K562 (cell line): ENCODE results near the gene ZBTB46. TPM values are rescaled to one million over a fixed set of nuclear protein-coding genes. Genes with fewer than 3 reads are reported as not detected.

Experiments used
- ATAC-seq: fragments of 200-7000 bp; cut with Tn5 transposase; 3 replicates; pipeline ENCODE4 v1.9.1; 2020; ENCODE audit warnings: moderate library complexity
- BruUV-seq: library from RNA; stranded (reverse); fragments of 400-500 nt; replicated peaks from 2 replicates; lab custom pipeline; 2021; lab: Mats Ljungman, UMichigan
- CTCF ChIA-PET: fragments of 300-600 bp; formaldehyde crosslinking; extraction: SDS; loops from one replicate; lab custom pipeline; 2021; ENCODE audit warnings: low intra/inter-chr PET ratio; lab: Yijun Ruan, JAX
- POLR2A ChIA-PET: fragments of 300-600, 350-650 bp; sonication (Branson Sonifier 250); formaldehyde crosslinking; extraction: SDS; loops from one replicate; lab custom pipeline; 2021; ENCODE audit warnings: antibody characterized with exemption, inconsistent platforms; lab: Yijun Ruan, JAX
- DNase-seq, 4 experiments: peaks; one replicate each; pipeline versions ENCODE4 v3.0.0 to v3.0.0-alpha.2; 2011 to 2018; ENCODE audit warnings: low spot score in 3 of 4, mixed read lengths in 3 of 4; ENCODE audit errors: extremely low read depth in 1 of 4
- FAIRE-seq: peaks from 2 replicates; lab custom pipeline; 2011; peaks lifted over from hg19 to GRCh38; lab: Jason Lieb, UNC
- H2AFZ ChIP-seq: 2 replicates; pipeline ENCODE4 v1.6.0; 2011; ENCODE audit warnings: low read depth, low read length, control low read depth, inconsistent platforms
- H3K27ac ChIP-seq: fragments of 200-600 bp; 3 replicates; pipeline ENCODE4 v1.8.0; 2011; ENCODE audit warnings: low read depth, mild to moderate bottlenecking, control low read depth, inconsistent platforms, low read length, moderate library complexity, mixed read lengths; ENCODE audit errors: extremely low read depth
- H3K27me3 ChIP-seq, 2 experiments: fragments of 300-600 bp in 1 of 2; 2 replicates in 1 of 2; 3 replicates in 1 of 2; pipeline versions ENCODE4 v1.6.0 to v1.8.0; 2011; ENCODE audit warnings: inconsistent platforms in 2 of 2, low read length in 2 of 2, mild to moderate bottlenecking in 1 of 2, mixed read lengths in 1 of 2, moderate library complexity in 1 of 2; ENCODE audit not compliant: control insufficient read depth in 2 of 2, insufficient read depth in 2 of 2
- H3K36me3 ChIP-seq: fragments of 300-600 bp; 3 replicates; pipeline ENCODE4 v1.8.0; 2011; ENCODE audit warnings: mild to moderate bottlenecking, low read length, inconsistent platforms; ENCODE audit not compliant: control insufficient read depth, insufficient read depth
- H3K4me1 ChIP-seq, 2 experiments: fragments of 200-600 bp in 1 of 2; replicated peaks in 1 of 2; 2 replicates in 1 of 2; 3 replicates in 1 of 2; pipeline versions ENCODE4 v1.5.1 to v1.8.0; 2011; ENCODE audit warnings: inconsistent platforms in 2 of 2, low read length in 2 of 2, mild to moderate bottlenecking in 1 of 2, mixed read lengths in 1 of 2, moderate library complexity in 1 of 2; ENCODE audit not compliant: control insufficient read depth in 2 of 2, insufficient read depth in 2 of 2
- H3K4me2 ChIP-seq: 2 replicates; pipeline ENCODE4 v1.6.1; 2011; ENCODE audit warnings: low read length, control low read depth, inconsistent platforms, mixed read lengths; ENCODE audit not compliant: insufficient read depth
- H3K4me3 ChIP-seq: fragments of 200-600 bp; sonication (generic), shearing (Covaris generic); 2 replicates; pipeline ENCODE4 v1.5.1; 2016; ENCODE audit warnings: control low read depth, inconsistent platforms
- H3K79me2 ChIP-seq: fragments of 200-600 bp; 3 replicates; pipeline ENCODE4 v1.8.0; 2011; ENCODE audit warnings: low read length, inconsistent platforms; ENCODE audit not compliant: control insufficient read depth, insufficient read depth
- H3K9ac ChIP-seq, 2 experiments: 2 replicates each; pipeline versions ENCODE4 v1.6.0 to v1.6.1; 2011; ENCODE audit warnings: low read depth in 2 of 2, low read length in 2 of 2, control low read depth in 1 of 2, inconsistent platforms in 1 of 2, mild to moderate bottlenecking in 1 of 2, mixed read lengths in 1 of 2; ENCODE audit not compliant: insufficient read depth in 1 of 2
- H3K9me1 ChIP-seq: one replicate; pipeline ENCODE4 v1.6.0; 2011; ENCODE audit warnings: inconsistent platforms, mild to moderate bottlenecking, low read length, moderate library complexity; ENCODE audit not compliant: control insufficient read depth, insufficient read depth
- H3K9me3 ChIP-seq: replicated peaks from 2 replicates; pipeline ENCODE4 v1.5.1; 2011; ENCODE audit warnings: low read depth, low read length, inconsistent platforms; ENCODE audit not compliant: control insufficient read depth, insufficient read depth
- H4K20me1 ChIP-seq: replicated peaks from 2 replicates; pipeline ENCODE4 v1.6.1; 2011; ENCODE audit warnings: low read length, inconsistent platforms, mixed read lengths; ENCODE audit not compliant: control insufficient read depth, insufficient read depth
- ATF1 ChIP-seq, 2 experiments: fragments of 450-650 bp in 1 of 2; IDR thresholded peaks; 2 replicates each; pipeline ENCODE4 v1.6.1; 2016; ENCODE audit warnings: missing compliant biosample characterization in 1 of 2, missing genetic modification characterization in 1 of 2
- COPS2 ChIP-seq: fragments of 450-650 bp; conservative IDR thresholded peaks from 2 replicates; pipeline ENCODE4 v1.6.1; 2016; ENCODE audit warnings: mild to moderate bottlenecking, moderate library complexity
- DPF2 ChIP-seq: fragments of 450-650 bp; IDR thresholded peaks from 2 replicates; pipeline ENCODE4 v1.6.1; 2016
- NCOA6 ChIP-seq: fragments of 450-650 bp; IDR thresholded peaks from 2 replicates; pipeline ENCODE4 v1.6.1; 2017; ENCODE audit warnings: mild to moderate bottlenecking
- POLR2AphosphoS2 ChIP-seq: IDR thresholded peaks from 2 replicates; pipeline ENCODE4 v1.6.1; 2012; ENCODE audit warnings: low read length, improper control_type of control experiment
- POLR3A ChIP-seq: IDR thresholded peaks from 2 replicates; pipeline ENCODE4 v1.6.1; 2011; ENCODE audit warnings: borderline replicate concordance, mild to moderate bottlenecking, moderate library complexity; ENCODE audit not compliant: insufficient read length, insufficient read depth; ENCODE audit errors: extremely low read depth
- ZNF583 ChIP-seq: fragments of 250-450 bp; sonication (Bioruptor Pico); IDR thresholded peaks from 2 replicates; pipeline ENCODE4 v1.4.0; 2020
- WGBS: fragments of 100-300 bp; shearing (Covaris generic); methylation state at CpG from one replicate; pipeline ENCODE4 v1.1.6; 2016; ENCODE audit warnings: low coverage, mixed read lengths; ENCODE audit not compliant: insufficient coverage; ENCODE audit errors: missing lambda C conversion rate; 5-methylcytosine and 5-hydroxymethylcytosine counted together
- in situ Hi-C: fragments of 300-500 bp; cut with MboI; formaldehyde crosslinking; loops from 4 replicates; pipeline ENCODE4 v1.15.0; 2018; ENCODE audit warnings: inconsistent platforms, mixed read lengths
- intact Hi-C: fragments of 100-400 bp; cut with micrococcal nuclease; formaldehyde crosslinking; loops from 2 replicates; pipeline ENCODE4 v1.14.2; 2022
- polyA plus RNA-seq, 8 experiments: library from polyadenylated mRNA; depleted of rRNA in 4 of 8; stranded (reverse) in 5 of 8; unstranded in 3 of 8; fragments of >200 nt; fragmentation: Nextera tagmentation in 2 of 8; fragmentation: Illumina TruSeq in 1 of 8; extraction: Ambion mirVana in 2 of 8; extraction: Trizol in 1 of 8; gene quantifications; 2 replicates each; pipeline versions ENCODE4 v1.2.1 to v1.2.3, GENCODE V29; 2011 to 2014; ENCODE audit warnings: inconsistent platforms in 1 of 8, missing spikeins in 1 of 8
- total RNA-seq, 7 experiments: library from RNA; depleted of rRNA in 6 of 7; stranded (reverse); fragments of >200 nt in 6 of 7; fragmentation: Illumina TruSeq in 2 of 7; extraction: Trizol in 2 of 7; gene quantifications; 2 replicates each; pipeline versions ENCODE4 v1.2.1 to v1.2.3, GENCODE V29; 2011 to 2021; ENCODE audit warnings: low replicate concordance in 1 of 7
- TF ChIP-seq, protein P1 (sequence below): fragments of 250-450 bp; sonication (Bioruptor Pico); IDR thresholded peaks from 2 replicates; pipeline ENCODE4 v1.8.0; 2021; ENCODE audit warnings: mild to moderate bottlenecking, moderate library complexity
- TF ChIP-seq, protein P2 (sequence below): fragments of 250-450 bp; sonication (Bioruptor Pico); IDR thresholded peaks from 2 replicates; pipeline ENCODE4 v1.5.0; 2020; ENCODE audit warnings: mild to moderate bottlenecking, borderline replicate concordance
- TF ChIP-seq, protein P3 (sequence below): IDR thresholded peaks from 2 replicates; pipeline ENCODE4 v1.6.1; 2012; ENCODE audit warnings: low read depth, low read length, improper control_type of control experiment, borderline replicate concordance
- TF ChIP-seq, protein P4 (sequence below): fragments of 250-450 bp; sonication (Bioruptor Pico); IDR thresholded peaks from 2 replicates; pipeline ENCODE4 v1.8.0; 2021; ENCODE audit warnings: borderline replicate concordance, mild to moderate bottlenecking, moderate library complexity; ENCODE audit not compliant: poor library complexity, severe bottlenecking
- TF ChIP-seq, protein P5 (sequence below): sonication (generic); formaldehyde crosslinking; IDR thresholded peaks from 2 replicates; pipeline ENCODE4 v1.8.1; 2023; ENCODE audit warnings: mild to moderate bottlenecking, missing genetic modification reagents

ZBTB46 gene
- total and polyA plus RNA-seq, 9 of the 15 experiments (the other 6 are each of a cell fraction or from before 2014, with no cell fraction given), result 0.29 to 4.1 (median 1.1) TPM

DNA sequence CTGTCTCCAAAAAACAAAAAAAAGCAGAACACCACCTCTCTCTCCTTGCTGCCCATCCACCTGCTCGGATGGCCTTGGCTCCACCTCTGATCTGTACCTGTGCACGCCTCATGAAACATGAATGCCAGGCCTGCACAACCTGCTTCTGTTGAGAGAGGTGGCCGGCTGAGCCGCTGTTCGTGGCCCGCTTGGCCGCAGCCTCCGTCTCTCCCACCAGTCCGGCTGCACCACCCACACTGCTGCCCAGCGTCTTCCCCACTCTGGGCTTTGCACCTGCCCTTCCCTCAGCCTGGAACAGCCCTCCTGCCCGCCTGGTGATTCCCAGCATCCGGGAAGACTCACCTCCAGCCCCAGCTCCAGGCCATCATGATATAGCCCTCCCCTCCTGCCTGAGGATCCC, 12.2 kb upstream of the ZBTB46 start (continued):
- TF ChIP-seq, protein P1, sequence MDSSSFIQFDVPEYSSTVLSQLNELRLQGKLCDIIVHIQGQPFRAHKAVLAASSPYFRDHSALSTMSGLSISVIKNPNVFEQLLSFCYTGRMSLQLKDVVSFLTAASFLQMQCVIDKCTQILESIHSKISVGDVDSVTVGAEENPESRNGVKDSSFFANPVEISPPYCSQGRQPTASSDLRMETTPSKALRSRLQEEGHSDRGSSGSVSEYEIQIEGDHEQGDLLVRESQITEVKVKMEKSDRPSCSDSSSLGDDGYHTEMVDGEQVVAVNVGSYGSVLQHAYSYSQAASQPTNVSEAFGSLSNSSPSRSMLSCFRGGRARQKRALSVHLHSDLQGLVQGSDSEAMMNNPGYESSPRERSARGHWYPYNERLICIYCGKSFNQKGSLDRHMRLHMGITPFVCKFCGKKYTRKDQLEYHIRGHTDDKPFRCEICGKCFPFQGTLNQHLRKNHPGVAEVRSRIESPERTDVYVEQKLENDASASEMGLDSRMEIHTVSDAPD (CRISPR knock-in tag), result no peak
- no peak for TF ChIP-seq ATF1 (CRISPR knock-in tag; IDR thresholded peaks at IDR 0.05)
- no peak for TF ChIP-seq ATF1 (tag; IDR thresholded peaks at IDR 0.05)
- TF ChIP-seq, protein P2, sequence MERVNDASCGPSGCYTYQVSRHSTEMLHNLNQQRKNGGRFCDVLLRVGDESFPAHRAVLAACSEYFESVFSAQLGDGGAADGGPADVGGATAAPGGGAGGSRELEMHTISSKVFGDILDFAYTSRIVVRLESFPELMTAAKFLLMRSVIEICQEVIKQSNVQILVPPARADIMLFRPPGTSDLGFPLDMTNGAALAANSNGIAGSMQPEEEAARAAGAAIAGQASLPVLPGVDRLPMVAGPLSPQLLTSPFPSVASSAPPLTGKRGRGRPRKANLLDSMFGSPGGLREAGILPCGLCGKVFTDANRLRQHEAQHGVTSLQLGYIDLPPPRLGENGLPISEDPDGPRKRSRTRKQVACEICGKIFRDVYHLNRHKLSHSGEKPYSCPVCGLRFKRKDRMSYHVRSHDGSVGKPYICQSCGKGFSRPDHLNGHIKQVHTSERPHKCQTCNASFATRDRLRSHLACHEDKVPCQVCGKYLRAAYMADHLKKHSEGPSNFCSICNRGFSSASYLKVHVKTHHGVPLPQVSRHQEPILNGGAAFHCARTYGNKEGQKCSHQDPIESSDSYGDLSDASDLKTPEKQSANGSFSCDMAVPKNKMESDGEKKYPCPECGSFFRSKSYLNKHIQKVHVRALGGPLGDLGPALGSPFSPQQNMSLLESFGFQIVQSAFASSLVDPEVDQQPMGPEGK (CRISPR knock-in tag), result no peak
- TF ChIP-seq DPF2, result no peak
- TF ChIP-seq, all 486 proteins: peak for 0

DNA sequence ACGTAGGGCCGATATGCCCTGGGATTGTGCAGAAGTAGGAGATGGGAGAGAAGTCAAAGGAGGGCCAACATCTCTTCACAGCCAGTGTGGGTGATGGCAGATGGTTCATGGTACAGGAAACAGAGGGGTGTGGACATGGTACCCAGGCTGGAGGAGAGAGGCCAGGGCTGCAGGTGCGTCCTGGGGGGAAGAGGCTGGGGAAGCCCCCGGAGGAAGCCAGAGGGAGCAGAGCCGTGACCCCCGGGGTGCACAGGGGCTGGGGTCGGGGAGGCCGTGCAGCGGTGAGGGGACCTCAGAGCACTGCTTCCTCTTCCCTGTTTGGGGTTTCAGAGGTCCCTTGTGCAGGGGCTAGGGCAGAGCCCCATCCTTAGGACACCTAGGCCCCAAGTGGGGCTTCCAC, 11.2 kb upstream of the ZBTB46 start:
- ATAC-seq, result no peak
- TF ChIP-seq ZNF583 (CRISPR knock-in tag) (no peak), POLR3A (no peak), POLR2AphosphoS2 (no peak), COPS2 (no peak), NCOA6 (no peak)
- TF ChIP-seq, protein P3, sequence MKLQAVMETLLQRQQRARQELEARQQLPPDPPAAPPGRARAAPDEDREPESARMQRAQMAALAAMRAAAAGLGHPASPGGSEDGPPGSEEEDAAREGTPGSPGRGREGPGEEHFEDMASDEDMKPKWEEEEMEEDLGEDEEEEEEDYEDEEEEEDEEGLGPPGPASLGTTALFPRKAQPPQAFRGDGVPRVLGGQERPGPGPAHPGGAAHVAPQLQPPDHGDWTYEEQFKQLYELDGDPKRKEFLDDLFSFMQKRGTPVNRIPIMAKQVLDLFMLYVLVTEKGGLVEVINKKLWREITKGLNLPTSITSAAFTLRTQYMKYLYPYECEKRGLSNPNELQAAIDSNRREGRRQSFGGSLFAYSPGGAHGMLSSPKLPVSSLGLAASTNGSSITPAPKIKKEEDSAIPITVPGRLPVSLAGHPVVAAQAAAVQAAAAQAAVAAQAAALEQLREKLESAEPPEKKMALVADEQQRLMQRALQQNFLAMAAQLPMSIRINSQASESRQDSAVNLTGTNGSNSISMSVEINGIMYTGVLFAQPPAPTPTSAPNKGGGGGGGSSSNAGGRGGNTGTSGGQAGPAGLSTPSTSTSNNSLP, result no peak
- TF ChIP-seq, protein P4, sequence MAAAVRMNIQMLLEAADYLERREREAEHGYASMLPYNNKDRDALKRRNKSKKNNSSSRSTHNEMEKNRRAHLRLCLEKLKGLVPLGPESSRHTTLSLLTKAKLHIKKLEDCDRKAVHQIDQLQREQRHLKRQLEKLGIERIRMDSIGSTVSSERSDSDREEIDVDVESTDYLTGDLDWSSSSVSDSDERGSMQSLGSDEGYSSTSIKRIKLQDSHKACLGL (CRISPR knock-in tag), result no peak
- TF ChIP-seq, protein P5, sequence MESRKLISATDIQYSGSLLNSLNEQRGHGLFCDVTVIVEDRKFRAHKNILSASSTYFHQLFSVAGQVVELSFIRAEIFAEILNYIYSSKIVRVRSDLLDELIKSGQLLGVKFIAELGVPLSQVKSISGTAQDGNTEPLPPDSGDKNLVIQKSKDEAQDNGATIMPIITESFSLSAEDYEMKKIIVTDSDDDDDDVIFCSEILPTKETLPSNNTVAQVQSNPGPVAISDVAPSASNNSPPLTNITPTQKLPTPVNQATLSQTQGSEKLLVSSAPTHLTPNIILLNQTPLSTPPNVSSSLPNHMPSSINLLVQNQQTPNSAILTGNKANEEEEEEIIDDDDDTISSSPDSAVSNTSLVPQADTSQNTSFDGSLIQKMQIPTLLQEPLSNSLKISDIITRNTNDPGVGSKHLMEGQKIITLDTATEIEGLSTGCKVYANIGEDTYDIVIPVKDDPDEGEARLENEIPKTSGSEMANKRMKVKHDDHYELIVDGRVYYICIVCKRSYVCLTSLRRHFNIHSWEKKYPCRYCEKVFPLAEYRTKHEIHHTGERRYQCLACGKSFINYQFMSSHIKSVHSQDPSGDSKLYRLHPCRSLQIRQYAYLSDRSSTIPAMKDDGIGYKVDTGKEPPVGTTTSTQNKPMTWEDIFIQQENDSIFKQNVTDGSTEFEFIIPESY (CRISPR knock-in tag), result no peak
- TF ChIP-seq, all 486 proteins: peak for 0
- no peak overlapping the region; a peak in 1 of 4 replicates for H3K9ac ChIP-seq
- ChIA-PET CTCF (no interaction called here), POLR2A (interaction anchor here (0.6 kb wide), 1 partner anchor 20 kb away, joined by 3 read pairs; no protein-coding TSS in a partner anchor)
- H3K27ac ChIP-seq, result no peak overlapping the region
- in situ Hi-C loops, result no loop called here
- no peak overlapping the region for H2AFZ ChIP-seq
- H3K79me2 ChIP-seq, result no peaks in the 10 kb centered on the region; the same call in 2 of the 3 replicates
- H3K9me3 ChIP-seq, result no peaks in the 10 kb centered on the region
- no peak overlapping the region for H3K4me2 ChIP-seq
- no peaks in the 10 kb centered on the region for H3K27me3 ChIP-seq
- intact Hi-C loops, result no loop called here
- H3K36me3 ChIP-seq, result no peaks in the 10 kb centered on the region
- no peak overlapping the region for H3K4me3 ChIP-seq
- H3K9me1 ChIP-seq, result peaks cover 2% of the 10 kb centered on the region
- FAIRE-seq (no peak), DNase-seq (no peak)
- H4K20me1 ChIP-seq, result no peaks in the 10 kb centered on the region
- no TSS peak for BruUV-seq
- peaks cover 12 to 47% of the 10 kb centered on the region in 2 experiments for H3K4me1 ChIP-seq
- 26% methylated on average over 9 of the region's 9 CpGs for WGBS
